CD4-positive, alpha-beta T cell treated with Interleukin-17A for 1 hour (primary cell): ENCODE measurements around the gene TRIM2.

ENCODE experiments used
- DNase-seq: peaks from one replicate; pipeline ENCODE4 v3.0.0-alpha.2; 2020

Gene TRIM2

GRCh38 chr4:153255233-153255632 is 51.0 kb downstream of the TRIM2 start:
- DNase-seq, result no peak

DNA sequence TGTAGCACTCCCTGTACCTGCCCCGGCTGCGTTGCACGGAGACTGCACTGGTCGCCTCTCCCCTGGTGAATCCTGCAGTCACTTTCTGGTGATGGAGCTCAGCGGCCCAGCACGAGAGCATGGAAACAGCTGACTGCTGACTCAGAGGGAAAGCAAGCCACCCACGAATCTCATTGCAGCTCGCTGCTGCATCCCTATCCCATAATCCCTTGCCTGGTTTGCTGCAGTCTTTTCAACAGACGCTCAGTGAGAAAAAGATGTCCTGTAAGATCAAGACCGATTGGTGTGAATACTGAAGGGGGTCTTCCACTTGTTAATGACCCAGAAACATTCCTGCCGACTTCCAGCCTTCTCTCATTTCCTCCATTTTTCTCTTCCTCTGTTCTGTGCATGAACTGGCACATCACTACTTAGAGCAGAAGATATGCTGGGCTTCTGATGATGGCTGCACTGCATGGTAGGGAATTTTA is 52.9 kb downstream of the TRIM2 start:
- no peak for DNase-seq

DNA sequence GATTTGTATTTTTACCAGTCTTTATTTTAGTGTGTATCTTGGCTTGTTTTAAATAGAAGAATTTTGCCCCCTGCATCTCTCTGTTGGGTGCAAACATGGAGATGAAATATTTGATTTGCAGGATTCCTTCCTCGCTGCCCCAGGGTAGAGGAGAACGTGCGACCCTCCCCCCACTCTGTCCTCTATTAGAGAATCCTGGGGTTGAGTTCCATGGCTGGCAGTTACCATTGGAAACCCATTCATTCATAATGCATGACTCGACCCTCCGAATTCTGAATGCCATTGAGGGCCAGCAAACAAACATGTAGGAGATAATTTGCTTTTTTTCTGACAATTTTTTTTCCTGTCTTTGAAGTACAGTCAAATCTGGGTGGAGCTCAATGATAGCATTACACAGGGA is 53.7 kb downstream of the TRIM2 start:
- DNase-seq, result no peak

GRCh38 chr4:153258750-153259149 is 54.5 kb downstream of the TRIM2 start:
- no peak for DNase-seq

DNA sequence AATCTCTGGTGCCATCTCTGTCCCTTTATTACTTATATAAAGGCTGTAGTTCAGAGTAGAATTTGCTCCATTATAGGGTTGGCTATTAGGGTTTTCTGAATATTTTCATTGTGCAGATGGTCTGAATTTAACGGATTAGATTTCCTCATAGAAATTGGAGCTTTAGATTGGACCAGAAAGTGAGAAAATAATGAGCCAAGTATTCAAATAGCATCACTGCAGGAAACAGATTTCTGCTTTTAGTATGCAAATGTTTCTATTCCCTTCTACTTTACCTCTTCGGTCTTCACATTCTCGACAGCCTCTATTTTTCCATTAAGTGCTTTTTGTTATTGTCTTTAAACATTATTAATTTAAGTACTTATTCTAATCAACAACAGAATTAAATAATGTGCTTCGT is 55.4 kb downstream of the TRIM2 start:
- DNase-seq, result no peak

DNA sequence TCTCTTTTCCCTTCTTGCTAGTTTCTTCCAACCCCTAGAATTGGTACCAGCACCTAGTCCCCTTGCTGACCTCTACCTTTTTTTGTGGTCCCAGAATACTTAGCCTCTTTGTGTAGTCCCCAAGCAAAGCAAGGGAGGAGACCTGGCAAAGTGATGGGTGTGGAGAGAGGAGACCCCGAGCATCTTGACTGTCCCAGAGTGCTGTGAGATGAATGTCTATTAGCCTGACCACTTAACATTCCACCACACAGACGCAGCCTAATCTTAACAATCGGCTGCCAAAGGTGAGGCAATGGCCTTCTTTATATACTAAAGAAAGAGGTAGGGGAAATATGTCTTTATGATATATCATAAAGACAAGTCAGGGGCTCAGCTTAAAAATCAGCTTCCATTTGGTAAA is 55.9 kb downstream of the TRIM2 start:
- DNase-seq, result no peak

DNA sequence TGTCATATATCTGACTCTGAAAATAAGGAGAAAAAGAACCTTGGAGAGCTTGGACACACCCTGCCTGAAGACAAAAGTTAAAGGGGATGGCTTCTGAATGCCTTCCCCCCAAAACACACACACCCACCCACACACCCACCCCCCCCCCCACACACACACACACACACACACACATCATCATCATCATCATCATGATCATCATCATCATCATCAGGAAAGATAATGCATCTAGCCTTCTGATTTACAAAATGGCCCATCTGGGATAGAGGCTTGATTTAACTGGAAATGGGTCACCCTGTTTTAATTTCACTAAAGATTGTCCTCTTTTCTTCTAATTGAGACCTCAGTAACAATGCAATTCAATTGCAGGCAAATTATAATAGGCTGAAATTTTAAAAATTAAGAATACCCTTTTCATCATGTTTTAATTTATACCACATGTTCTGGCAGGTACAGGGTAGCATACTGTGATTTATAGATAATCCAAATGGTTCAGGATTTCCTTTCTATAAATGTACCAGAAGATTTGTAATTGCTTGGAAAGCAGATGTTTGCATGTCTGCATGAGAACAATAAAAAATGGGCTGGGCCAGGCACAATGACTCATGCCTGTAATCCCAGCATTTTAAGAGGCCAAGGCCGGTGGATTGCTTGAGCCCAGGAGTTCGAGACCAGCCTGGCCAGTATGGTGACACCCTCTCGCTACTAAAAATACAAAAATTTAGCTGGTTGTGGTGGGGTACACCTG is 56.5 kb downstream of the TRIM2 start:
- DNase-seq, result no peak

GRCh38 chr4:153261461-153261860 is 57.2 kb downstream of the TRIM2 start:
- no peak for DNase-seq

- no peak for DNase-seq
Observed at GRCh38 chr4:153261914-153262313, 57.7 kb downstream of the TRIM2 start.

DNA sequence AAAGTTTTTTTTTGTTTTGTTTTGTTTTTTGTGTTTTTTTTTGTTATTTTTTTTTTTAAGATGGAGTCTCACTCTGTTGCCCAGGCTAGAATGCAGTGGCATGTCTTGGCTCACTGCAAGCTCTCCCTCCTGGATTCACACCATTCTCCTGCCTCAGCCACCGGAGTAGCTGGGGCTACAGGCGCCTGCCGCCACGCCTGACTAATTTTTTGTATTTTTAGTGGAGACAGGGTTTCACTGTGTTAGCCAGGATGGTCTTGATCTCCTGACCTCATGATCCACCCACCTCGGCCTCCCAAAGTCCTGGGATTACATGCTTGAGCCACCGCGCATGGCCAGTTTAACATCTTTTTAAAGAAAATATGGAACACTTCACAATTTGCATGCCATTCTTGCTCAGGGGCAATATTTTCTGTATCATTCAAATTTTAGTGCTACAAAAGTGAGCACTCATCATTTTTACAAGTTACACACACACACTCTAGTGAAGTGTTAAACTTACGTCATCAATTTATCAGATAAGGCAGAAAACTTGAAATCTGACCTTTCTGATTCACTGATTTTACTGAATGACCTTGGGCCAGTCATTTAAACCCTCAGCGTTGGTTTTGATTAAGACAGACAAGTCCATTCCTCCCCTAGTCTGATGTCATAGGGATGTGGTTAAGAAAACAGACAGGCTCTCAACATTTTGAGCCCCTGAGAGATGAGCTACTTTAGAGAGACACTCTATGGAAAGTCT is 61.2 kb downstream of the TRIM2 start:
- DNase-seq, result no peak

DNA sequence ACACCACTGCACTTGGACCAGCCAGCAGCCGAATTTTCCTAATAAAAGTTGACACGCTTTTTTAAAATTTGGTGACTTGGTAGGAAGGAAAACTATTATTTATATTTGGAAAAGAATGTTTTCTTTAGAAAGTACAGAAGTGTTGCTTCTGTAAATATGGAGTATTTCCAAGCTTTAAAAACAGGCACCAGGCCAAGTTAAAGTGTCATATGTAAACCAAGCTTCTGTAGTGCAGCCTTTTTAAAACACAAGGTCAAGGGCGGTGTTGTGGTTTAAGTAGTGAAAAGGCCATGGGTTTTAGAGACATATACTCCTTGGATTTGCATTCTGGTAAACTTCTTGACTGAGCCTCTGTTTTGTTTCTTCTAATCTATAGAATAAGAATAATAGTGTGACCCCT is 62.7 kb downstream of the TRIM2 start:
- no peak for DNase-seq

- DNase-seq, result no peak
Observed at GRCh38 chr4:153267890-153268289, 63.6 kb downstream of the TRIM2 start.

GRCh38 chr4:153268295-153268694 is 64.1 kb downstream of the TRIM2 start:
- DNase-seq, result no peak

DNA sequence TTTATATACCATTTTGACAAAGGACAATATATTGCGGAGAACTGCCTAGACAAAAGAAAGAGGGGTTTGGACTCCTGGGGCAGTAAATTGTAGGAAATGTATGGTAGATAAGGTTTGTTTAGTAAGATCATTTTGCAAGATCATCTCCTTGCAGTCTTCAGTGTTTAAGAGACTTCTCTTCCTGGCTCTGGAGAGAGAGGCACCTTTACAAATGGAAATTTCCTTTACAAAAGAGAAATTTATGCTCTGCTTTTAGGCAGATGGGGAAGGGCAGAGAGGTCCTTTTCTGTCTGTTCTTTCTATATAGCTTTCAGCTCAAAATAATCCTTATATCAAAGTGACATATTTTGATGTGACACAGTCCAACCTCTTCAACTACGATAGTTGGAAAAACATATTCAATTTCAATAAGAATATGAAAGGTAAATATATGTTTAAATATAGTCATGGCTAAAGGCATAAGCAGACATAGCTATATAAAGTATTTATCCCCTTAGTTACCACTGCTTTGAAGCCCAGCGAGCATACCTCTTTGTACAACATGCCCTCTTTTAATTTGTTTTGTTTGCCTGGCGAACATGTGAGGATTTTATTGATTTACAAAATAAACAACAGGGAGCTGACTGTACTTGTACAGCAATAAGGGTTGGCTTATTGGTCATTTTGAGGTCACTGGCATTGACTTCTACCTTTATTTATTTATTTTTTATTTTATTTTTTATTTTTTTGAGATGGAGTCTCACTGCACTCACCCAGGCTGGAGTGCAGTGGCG is 65.2 kb downstream of the TRIM2 start:
- no peak for DNase-seq

- no peak for DNase-seq
Observed at GRCh38 chr4:153270361-153270760, 66.1 kb downstream of the TRIM2 start.

DNA sequence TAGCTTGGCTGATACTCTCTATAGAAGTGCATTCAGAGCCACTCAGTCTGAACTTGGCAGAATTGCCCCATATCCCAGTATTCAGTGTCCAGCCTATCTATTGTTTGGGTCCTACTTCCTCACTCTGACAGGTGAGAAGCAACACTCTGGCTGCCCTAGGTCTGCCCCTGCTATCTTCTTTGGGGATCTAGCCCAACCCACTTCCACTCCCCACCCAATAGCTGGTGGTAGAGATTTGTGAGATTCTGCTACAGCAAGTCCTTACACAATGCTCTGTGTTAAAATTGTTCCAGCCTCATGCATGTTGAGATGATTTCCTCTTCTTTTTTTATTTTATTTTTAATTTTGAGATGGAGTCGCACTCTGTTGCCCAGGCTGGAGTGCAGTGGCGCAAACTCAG is 67.6 kb downstream of the TRIM2 start:
- DNase-seq, result no peak

DNA sequence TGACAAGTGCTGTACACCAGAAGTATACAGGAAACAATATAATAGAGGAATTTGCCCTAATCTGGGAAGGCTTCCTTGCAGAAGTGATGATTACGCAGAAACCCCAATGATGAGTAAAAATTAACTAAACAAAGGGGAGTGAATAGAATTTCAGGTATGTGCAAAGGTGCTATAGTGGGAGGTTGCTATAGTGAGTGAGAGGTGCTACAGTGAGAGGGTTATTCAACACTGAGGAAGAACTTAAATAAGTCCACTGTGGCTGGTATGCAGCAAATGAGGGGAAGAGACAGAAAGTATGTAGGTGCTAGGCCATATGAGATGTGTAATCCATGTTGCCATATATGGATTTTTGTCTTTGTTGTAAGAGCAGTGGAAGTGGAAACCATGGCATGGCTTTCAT is 69.5 kb downstream of the TRIM2 start:
- DNase-seq, result no peak

DNA sequence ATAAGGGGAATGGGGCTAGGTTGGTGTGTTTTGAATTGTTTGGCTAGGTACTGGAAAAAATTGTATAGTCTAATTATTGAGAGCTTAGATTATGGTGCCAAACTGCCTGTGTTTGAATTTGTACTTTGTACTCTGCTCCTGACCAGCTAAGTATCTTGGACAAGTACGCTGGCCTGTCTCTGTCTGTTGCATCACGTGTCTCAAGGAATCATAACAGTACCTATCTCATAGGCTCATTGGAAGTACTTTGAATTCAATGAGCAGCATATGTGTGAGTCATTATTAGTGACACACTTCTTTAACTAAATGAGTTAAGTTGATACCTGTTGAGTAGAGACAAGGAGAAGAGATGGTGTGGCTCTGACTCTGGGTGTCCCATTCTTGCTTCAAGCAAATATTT is 70.7 kb downstream of the TRIM2 start:
- DNase-seq, result no peak

DNA sequence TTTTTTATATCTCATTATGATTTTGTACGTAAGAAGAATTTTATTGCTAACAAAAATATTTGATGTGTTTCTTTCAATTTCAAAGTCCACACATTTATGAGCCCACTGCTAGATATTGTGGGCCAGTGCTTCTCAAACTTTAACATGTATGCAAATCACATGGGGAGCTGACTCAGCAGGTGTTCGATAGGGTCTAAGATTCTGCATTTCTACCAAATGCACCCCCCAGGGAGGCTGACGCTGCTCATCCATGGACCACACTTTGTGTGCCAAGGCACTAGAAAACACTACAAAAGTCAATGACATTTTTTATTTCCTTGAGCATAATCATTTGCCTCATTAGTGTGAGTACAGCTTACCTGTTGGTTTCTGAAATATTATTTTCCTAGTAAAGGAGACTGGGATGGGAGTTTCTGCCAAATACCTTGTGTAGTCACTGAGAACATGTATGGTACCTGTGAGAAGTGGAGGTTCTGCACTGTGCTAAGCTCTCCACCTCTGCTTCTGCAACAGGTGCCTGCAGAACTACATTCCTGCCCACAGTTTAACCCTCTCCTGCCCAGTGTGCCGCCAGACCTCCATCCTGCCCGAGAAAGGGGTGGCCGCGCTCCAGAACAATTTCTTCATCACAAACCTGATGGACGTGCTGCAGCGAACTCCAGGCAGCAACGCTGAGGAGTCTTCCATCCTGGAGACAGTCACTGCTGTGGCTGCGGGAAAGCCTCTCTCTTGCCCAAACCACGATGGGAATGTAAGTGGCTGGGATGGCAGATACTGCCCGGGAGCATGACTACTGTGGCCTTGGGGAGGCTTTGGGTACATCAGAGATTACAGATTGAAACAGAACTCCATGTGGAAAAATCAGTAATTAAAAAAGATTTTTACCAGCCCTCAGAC is 71.4 kb downstream of the TRIM2 start:
- DNase-seq, result no peak

- no peak for DNase-seq
Observed at GRCh38 chr4:153276971-153277370, 72.7 kb downstream of the TRIM2 start.

GRCh38 chr4:153281476-153281875 is 77.2 kb downstream of the TRIM2 start:
- no peak for DNase-seq

- no peak for DNase-seq
Observed at GRCh38 chr4:153282023-153282422, 77.8 kb downstream of the TRIM2 start.

- DNase-seq, result no peak
Observed at GRCh38 chr4:153283260-153283659, 79.0 kb downstream of the TRIM2 start.
